Nephron (organoid): ENCODE results near the gene TNNC1.
A peak's percentile ranks its signal among the peaks of the same experiment; 100 is the strongest.

Source experiments
- H3K27ac Mint-ChIP-seq, 3 experiments: 2 replicates each; pipeline ENCODE4 v1.8.0; 2020; ENCODE audit warnings: mixed read lengths in 3 of 3, mild to moderate bottlenecking in 2 of 3, moderate library complexity in 1 of 3
- H3K27me3 Mint-ChIP-seq: 2 replicates; pipeline ENCODE4 v1.8.0; 2021; ENCODE audit warnings: low read depth, mild to moderate bottlenecking, moderate library complexity, mixed read lengths
- H3K36me3 Mint-ChIP-seq: 2 replicates; pipeline ENCODE4 v1.8.0; 2020; ENCODE audit warnings: low read depth, mixed read lengths
- H3K4me1 Mint-ChIP-seq: 2 replicates; pipeline ENCODE4 v1.8.0; 2020; ENCODE audit warnings: mixed read lengths
- H3K4me3 Mint-ChIP-seq, 3 experiments: 2 replicates each; pipeline ENCODE4 v1.8.0; 2020; ENCODE audit warnings: mild to moderate bottlenecking in 3 of 3, mixed read lengths in 3 of 3, moderate library complexity in 2 of 3
- H3K9me3 Mint-ChIP-seq: 2 replicates; pipeline ENCODE4 v1.8.0; 2020; ENCODE audit warnings: mixed read lengths
- TF ChIP-seq, protein P1 (sequence below), 3 experiments: fragments of 200-600 bp; sonication (generic); IDR thresholded peaks; one replicate each; pipeline ENCODE4 v1.5.0; 2021; ENCODE audit warnings: antibody characterized with exemption in 3 of 3; ENCODE audit not compliant: unreplicated experiment in 3 of 3

TNNC1 gene

DNA sequence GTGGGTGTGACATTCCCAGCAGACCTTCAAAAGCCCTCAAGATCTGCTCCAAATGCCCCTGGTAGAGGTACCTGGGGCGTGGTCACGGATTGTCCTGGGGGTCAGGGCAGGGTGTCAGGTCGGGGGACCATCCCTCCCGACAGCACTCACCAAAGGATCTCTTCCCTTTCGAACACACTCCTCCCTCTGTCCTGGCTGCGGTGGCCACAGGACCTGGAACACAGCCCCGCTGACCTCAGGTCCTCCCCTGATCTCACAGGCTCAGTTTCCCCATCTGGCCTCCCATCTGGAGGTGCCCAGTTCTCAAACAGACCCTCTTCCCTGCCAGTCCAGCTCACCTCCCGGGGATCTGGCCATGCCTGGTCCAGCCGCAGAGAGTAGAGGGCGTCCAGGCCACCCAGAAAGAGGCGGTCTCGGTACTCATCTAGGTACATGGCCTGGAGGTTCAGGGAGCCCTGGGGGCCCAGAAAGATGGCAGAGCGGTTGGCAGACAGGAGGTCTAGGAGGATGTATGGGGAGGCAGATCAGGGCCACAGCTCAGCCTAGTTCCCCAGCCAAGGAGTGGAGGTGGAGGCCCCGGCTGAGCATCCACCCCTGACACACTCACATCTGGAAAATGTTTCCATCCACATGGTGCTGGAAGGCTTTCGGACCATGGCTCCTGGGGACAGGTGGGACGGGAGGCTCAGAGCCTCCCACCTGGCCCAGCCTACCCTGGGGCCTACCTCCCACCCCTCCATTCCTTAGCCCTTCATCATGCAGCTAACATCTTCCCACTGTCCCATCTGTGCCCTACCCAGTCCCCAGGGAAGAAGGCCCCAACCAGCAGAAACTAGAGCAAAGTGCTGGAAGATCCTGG, 11.2 kb downstream of the TNNC1 start:
- Mint-ChIP-seq H3K9me3 (no peaks in the 10 kb centered on the region), H3K4me1 (peaks cover 11% of the 10 kb centered on the region), H3K36me3 (no peaks in the 10 kb centered on the region), H3K27ac (peak overlapping the region in 1 of 3 experiments; percentile 74), H3K4me3 (peak overlapping the region in 2 of 3 experiments; percentile 6 to 48), H3K27me3 (peaks cover 6% of the 10 kb centered on the region)
- TF ChIP-seq, protein P1, sequence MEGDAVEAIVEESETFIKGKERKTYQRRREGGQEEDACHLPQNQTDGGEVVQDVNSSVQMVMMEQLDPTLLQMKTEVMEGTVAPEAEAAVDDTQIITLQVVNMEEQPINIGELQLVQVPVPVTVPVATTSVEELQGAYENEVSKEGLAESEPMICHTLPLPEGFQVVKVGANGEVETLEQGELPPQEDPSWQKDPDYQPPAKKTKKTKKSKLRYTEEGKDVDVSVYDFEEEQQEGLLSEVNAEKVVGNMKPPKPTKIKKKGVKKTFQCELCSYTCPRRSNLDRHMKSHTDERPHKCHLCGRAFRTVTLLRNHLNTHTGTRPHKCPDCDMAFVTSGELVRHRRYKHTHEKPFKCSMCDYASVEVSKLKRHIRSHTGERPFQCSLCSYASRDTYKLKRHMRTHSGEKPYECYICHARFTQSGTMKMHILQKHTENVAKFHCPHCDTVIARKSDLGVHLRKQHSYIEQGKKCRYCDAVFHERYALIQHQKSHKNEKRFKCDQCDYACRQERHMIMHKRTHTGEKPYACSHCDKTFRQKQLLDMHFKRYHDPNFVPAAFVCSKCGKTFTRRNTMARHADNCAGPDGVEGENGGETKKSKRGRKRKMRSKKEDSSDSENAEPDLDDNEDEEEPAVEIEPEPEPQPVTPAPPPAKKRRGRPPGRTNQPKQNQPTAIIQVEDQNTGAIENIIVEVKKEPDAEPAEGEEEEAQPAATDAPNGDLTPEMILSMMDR (IDR thresholded peaks at IDR 0.05; ENCODE audit: unreplicated experiment in 3 of 3) = no peak

DNA sequence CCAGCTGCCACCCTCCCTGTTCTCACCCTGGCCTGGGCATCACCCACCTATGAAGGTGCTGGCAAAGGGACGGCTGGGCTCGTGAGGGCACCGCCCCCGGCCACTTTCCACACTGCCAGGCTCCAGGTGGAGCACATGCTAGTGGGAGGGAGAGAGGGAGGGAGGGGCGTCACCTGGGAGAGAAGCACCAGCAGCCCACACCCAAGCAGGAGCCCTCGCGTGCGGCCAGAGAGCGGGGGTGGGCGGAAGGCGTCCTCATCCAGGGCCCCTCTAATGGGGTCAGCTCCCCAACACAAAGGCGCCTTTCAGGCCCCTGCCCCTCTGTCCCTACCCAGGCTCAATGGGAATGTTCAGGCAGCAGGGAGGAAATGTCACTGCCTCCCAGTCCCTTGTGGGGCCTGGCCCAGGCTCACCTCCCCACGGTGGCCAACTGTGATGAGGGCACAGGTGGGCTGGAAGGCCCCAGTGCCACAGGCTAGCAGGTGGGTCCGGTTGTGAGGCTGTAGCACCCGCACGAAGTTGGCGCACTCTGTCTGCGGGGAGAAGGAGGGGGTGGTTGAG, 12.0 kb downstream of the TNNC1 start:
- H3K4me3 Mint-ChIP-seq = no peak overlapping the region
- H3K9me3 Mint-ChIP-seq = no peaks in the 10 kb centered on the region
- peaks cover 6% of the 10 kb centered on the region for H3K4me1 Mint-ChIP-seq
- no peak overlapping the region for H3K27ac Mint-ChIP-seq
- TF ChIP-seq, protein P1 (IDR thresholded peaks at IDR 0.05; ENCODE audit: unreplicated experiment in 3 of 3) = no peak
- peaks cover 1% of the 10 kb centered on the region for H3K27me3 Mint-ChIP-seq
- H3K36me3 Mint-ChIP-seq = no peaks in the 10 kb centered on the region

DNA sequence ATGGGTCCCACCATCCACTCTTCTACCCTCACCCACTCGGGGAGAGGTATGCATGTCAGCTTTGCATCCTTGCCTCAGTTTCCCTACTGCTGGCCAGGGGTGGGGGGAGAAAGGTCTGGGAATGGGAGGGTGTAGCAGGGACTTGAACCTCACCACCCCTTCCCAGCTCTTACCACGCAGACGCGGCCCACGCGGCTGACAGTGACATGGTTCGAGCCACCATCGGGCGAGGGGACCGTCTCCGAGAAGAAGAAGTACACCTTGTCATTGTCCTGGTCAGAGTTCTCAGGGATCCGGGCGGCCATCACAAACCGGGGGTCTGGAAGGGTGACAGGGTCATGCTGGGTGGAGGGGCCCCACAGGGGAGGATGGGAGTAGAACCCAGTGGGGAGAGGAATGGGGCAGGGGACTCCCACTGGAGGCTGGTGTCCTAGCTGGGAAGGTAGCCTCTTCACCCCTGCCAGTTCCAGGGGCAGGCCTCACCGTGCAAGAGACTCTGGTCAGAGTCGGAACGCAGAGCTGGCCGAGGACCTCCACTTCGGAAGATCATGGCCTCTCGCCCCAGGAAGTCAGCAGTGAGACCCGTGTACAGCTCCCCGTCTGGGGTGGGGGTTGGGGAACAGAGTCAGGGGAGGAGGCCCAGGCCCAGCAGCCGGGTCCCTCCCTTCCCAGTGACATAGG, 12.6 kb downstream of the TNNC1 start:
- Mint-ChIP-seq H3K4me3 (no peak overlapping the region), H3K27ac (no peak overlapping the region), H3K27me3 (no peaks in the 10 kb centered on the region), H3K9me3 (no peaks in the 10 kb centered on the region), H3K36me3 (no peaks in the 10 kb centered on the region), H3K4me1 (peaks cover 9% of the 10 kb centered on the region)
- TF ChIP-seq, protein P1 (IDR thresholded peaks at IDR 0.05; ENCODE audit: unreplicated experiment in 3 of 3) = no peak

DNA sequence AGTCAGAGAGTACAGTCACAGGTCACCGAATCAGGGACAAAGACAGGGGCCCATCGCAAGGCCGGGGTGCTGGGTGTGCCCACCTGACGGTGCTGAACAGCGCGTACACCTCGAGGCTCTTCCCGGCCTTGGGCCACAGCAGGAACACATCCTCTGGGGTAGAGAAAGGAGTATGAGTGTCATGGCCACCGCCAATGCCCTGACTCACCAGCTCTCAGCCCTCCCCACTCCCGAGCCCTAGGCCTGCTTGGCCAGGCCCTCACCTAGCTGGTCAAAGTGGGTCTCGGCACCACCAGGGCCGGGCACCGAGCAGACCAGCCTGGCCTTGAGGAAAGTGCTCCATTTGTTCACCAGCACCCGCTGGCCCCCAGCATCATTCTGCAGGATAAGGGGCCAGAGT, 13.2 kb downstream of the TNNC1 start:
- TF ChIP-seq, protein P1 (IDR thresholded peaks at IDR 0.05; ENCODE audit: unreplicated experiment in 3 of 3) = no peak
- Mint-ChIP-seq H3K4me3 (no peak overlapping the region), H3K36me3 (no peaks in the 10 kb centered on the region), H3K9me3 (no peaks in the 10 kb centered on the region), H3K4me1 (peaks cover 13% of the 10 kb centered on the region), H3K27ac (no peak overlapping the region), H3K27me3 (no peaks in the 10 kb centered on the region)

DNA sequence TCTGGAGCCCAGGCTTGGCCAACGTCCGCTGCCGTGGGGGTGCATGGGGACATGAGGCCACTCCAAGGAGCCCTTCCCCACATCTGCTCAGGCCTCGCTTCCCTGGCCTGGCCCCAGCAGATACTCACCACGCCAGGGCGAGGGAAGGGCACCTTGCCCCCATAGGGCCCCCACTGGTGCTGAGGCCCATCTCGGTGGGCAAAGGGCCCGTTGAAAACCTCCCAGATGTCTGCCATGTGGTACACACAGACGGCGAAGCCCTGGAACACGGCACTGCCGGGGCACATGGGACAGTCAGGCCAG, 13.6 kb downstream of the TNNC1 start:
- H3K4me3 Mint-ChIP-seq = no peak overlapping the region
- TF ChIP-seq, protein P1 (IDR thresholded peaks at IDR 0.05; ENCODE audit: unreplicated experiment in 3 of 3) = no peak
- no peaks in the 10 kb centered on the region for H3K9me3 Mint-ChIP-seq
- H3K27ac Mint-ChIP-seq = no peak overlapping the region
- H3K36me3 Mint-ChIP-seq = no peaks in the 10 kb centered on the region
- H3K4me1 Mint-ChIP-seq = peaks cover 13% of the 10 kb centered on the region
- no peaks in the 10 kb centered on the region for H3K27me3 Mint-ChIP-seq
